ENCODE measurements around the gene ZFYVE27. TPM values are rescaled to one million over a fixed set of nuclear protein-coding genes. Genes with fewer than 3 reads are reported as not detected.

ZFYVE27 gene
- total and polyA plus RNA-seq, 5 experiments from 2014 or later, result 29.1 to 64.4 (median 37.9) TPM

DNA sequence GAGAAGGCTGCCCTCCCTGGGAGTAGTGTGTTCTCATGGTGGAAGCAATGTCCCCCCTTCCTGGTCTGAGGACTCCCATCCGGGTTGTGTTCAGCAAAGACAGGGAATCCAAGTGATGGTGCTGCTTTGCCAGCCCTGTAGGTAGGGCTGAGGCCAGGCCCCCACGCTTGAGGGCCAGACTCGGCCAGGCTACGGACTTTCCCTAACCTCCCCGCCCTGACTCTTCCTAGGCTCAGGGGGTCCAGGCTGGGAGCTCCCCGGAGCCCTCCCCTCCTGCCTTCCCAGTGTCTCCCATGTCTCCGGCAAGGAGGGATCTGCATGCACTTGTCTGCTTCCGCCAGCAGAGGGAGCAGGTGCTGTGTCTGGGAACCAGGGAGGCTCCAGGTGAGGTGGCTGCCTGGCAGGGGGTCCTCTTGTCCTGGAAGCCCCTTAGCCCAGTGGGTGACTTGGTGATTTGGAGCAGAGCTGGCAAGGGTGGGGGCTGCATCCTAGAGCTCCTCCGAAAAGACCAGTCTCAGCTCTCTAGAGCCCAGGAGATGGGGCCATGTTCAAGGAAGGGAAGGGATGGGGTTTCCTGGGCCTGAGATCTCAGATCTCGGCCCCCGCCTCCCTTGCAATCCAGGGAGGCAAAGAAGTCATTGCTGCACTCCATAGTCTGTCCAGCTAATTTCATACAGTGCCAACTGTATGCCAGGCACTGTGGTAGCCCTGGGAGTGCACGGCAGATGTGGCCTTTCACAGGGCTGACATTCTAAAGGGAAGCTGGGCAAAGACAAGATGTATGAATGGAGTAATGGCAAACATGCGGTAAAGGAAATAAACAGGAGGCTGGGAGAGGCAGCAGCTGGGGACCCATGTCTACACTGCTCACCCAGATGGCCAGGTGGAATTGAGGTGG is 55.1 kb downstream of the ZFYVE27 start:
- ATAC-seq (peak; percentile 56 to 80), DNase-seq (peak; percentile 44 to 83 (median 68))
- POLR2A ChIA-PET, result interaction anchor here (0.6 to 2.9 kb wide), 6 partner anchors 11 to 318 kb away, joined by 3 to 15 read pairs (median 6); partner anchors contain the start of genes GOLGA7B and SFRP5
- Mint-ChIP-seq H3K4me1 (peaks cover 26 to 62% (median 40%) of the 10 kb centered on the region in 4 donors), H3K27ac (peak overlapping the region in 7 of 10 donors; percentile 15 to 76 (median 65)), H3K27me3 (peaks cover 0 to 2% (median 0%) of the 10 kb centered on the region in 5 donors), H3K9me3 (no peaks in the 10 kb centered on the region), H3K36me3 (no peaks in the 10 kb centered on the region), H3K4me3 (peak overlapping the region in 3 of 10 donors; percentile 10 to 42 (median 22))

DNA sequence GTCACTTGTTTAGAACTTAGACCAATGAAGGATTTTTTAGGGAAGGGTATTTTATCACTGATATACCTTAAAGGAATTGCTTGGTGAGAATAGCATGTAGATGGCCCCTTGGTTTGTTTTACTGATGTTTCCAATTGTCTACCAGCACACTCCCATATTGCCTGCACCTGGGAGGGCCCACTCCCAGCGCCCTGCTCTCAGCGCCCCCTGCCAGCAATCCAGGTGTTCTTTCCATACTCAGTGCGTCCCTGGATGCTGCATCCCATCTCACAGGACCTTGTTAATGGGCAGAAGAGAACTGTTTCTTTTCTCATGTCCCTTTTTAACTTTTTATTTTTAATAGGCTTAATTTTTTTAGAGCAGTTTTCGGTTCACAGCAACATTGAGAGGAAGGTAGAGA is 59.0 kb downstream of the ZFYVE27 start:
- Mint-ChIP-seq H3K9me3 (peaks cover 0 to 26% (median 11%) of the 10 kb centered on the region in 9 donors), H3K4me1 (peaks cover 27 to 63% (median 46%) of the 10 kb centered on the region in 4 donors), H3K36me3 (peaks cover 0 to 11% (median 9%) of the 10 kb centered on the region in 3 donors), H3K27me3 (no peaks in the 10 kb centered on the region), H3K4me3 (peak overlapping the region in 2 of 10 donors; percentile 73 to 84), H3K27ac (peak overlapping the region in 6 of 10 donors; percentile 36 to 86 (median 78))
- DNase-seq, result no peak
- ATAC-seq, result no peak
- POLR2A ChIA-PET, result interaction anchor here (1.1 to 2.2 kb wide), 4 partner anchors 14 to 73 kb away, joined by 5 to 19 read pairs (median 8); partner anchors contain the start of gene GOLGA7B

DNA sequence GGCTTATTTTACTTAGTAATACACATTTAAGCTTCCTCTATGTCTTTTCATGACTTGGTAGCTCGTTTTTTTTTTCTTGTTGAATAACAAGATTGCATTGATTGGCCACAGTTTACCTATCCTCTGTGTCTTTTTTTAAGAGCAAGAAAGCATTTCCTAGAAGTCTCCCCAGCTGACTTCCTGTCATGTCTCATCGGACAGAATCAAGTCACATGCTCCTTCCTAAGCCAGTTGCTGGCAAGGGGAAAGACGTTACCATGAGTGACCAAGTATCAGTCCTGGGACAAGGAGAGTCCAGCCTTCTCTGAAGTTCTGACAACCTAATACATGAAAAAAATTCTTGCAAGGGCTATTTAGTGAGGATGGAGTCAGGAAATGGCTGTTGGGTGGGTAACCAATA is 59.7 kb downstream of the ZFYVE27 start:
- Mint-ChIP-seq H3K36me3 (peaks cover 0 to 11% (median 9%) of the 10 kb centered on the region in 3 donors), H3K4me1 (peaks cover 29 to 56% (median 45%) of the 10 kb centered on the region in 4 donors), H3K4me3 (peak overlapping the region; percentile 52 to 87 (median 74)), H3K9me3 (peaks cover 0 to 26% (median 11%) of the 10 kb centered on the region in 9 donors), H3K27me3 (no peaks in the 10 kb centered on the region), H3K27ac (peak overlapping the region; percentile 6 to 86 (median 69))
- POLR2A ChIA-PET, result interaction anchor here (0.9 to 2.2 kb wide), 7 partner anchors 10 to 73 kb away, joined by 3 to 19 read pairs (median 5); partner anchors contain the start of genes GOLGA7B and SFRP5
- peak in 4 of 10 donors; percentile 7 to 59 (median 39) for DNase-seq
- peak; percentile 77 to 88 for ATAC-seq

DNA sequence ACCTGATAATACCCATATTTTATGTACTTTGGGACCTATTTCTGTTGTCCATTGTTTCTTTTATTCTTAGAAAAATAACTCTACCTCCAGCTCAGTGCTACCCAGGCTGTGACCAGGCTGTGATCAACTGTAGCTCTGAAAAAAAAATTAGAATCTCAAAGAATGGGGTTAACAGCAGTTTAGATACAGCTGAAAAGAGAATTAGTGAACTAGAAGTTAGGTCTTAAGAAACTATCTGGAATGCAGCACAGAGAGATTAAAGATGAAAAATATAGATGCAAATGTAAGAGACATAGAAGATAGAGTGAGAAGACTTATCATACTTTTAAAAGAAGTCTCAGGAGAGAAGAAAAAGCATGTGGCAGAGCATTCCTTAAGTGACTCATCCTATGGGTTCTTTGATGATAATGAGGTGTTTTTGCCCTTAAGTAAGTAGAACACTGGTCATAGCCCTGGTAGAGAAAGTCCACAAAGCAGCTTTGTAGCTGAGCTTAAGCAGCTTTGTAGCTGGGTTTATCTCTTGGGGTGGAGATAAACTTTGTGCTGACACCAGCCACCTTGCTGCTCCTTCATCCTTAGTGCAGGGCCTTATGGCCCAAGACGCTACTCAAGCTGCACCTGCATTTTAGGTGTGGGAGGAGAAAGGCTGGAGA is 62.2 kb downstream of the ZFYVE27 start:
- peaks cover 20 to 37% (median 30%) of the 10 kb centered on the region in 4 donors for H3K4me1 Mint-ChIP-seq
- no peak for DNase-seq
- no peaks in the 10 kb centered on the region for H3K27me3 Mint-ChIP-seq
- H3K27ac Mint-ChIP-seq, result peak overlapping the region in 2 of 10 donors; percentile 20 to 86
- POLR2A ChIA-PET, result interaction anchor here (0.6 kb wide), 1 partner anchor 14 kb away, joined by 6 read pairs; no protein-coding TSS in a partner anchor
- H3K4me3 Mint-ChIP-seq, result no peak overlapping the region
- no peak for ATAC-seq
- peaks cover 0 to 26% (median 11%) of the 10 kb centered on the region in 9 donors for H3K9me3 Mint-ChIP-seq
- H3K36me3 Mint-ChIP-seq, result peaks cover 0 to 11% (median 9%) of the 10 kb centered on the region in 3 donors

DNA sequence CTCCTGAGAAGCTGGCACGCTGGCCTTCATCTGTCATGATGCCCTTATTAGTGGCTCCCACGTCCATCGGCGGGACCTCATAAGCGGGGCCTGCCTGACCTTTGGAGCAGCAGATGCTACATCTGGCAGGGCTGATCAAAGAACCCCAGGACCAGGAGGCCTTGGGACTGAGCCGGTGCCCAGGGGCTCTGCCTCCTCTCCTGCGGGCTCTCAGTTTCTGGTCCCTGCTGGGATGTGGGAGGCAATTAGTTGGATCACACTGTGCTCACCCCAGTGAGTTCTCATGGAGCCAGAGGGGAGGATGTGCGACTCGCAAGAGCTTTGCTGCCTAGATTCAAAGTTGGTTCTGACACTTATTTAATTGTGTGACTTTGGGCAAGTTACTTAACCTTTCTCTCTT is 63.5 kb downstream of the ZFYVE27 start:
- POLR2A ChIA-PET, result interaction anchor here (0.6 kb wide), 1 partner anchor 204 kb away, joined by 4 read pairs; no protein-coding TSS in a partner anchor
- Mint-ChIP-seq H3K9me3 (peaks cover 0 to 26% (median 11%) of the 10 kb centered on the region in 9 donors), H3K36me3 (peaks cover 0 to 11% (median 9%) of the 10 kb centered on the region in 3 donors), H3K4me3 (no peak overlapping the region), H3K27me3 (no peaks in the 10 kb centered on the region), H3K4me1 (peaks cover 17 to 29% (median 25%) of the 10 kb centered on the region in 4 donors), H3K27ac (peak overlapping the region in 1 of 10 donors; percentile 61)
- no peak for DNase-seq
- no peak for ATAC-seq

DNA sequence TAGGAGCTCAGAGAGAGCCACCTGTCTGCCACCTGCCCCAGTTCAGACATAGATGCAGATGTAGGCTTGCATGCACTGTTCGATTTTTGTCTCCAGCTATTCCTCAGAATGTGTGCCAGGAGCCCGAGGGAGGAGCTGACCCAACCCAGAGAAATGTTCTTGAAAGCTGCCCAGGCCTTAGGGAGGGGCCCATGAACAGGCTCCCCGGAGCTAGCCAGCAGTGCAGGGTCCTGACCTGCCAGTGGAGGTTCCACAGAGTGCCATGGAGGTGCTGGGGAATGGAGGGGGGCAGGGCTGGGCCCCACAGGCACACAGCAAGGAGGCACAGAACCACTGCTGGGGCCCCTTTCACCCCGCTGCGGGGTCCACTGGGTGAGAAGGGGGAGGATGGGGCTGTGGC is 64.5 kb downstream of the ZFYVE27 start:
- Mint-ChIP-seq H3K4me3 (no peak overlapping the region), H3K27me3 (no peaks in the 10 kb centered on the region), H3K9me3 (peaks cover 0 to 26% (median 11%) of the 10 kb centered on the region in 9 donors), H3K36me3 (peaks cover 0 to 11% (median 9%) of the 10 kb centered on the region in 3 donors), H3K4me1 (peaks cover 11 to 21% (median 17%) of the 10 kb centered on the region in 4 donors), H3K27ac (peak overlapping the region in 2 of 10 donors; percentile 52 to 61)
- ATAC-seq (no peak), DNase-seq (no peak)
- POLR2A ChIA-PET, result interaction anchor here (0.6 kb wide), 1 partner anchor 36 kb away, joined by 6 read pairs; no protein-coding TSS in a partner anchor

DNA sequence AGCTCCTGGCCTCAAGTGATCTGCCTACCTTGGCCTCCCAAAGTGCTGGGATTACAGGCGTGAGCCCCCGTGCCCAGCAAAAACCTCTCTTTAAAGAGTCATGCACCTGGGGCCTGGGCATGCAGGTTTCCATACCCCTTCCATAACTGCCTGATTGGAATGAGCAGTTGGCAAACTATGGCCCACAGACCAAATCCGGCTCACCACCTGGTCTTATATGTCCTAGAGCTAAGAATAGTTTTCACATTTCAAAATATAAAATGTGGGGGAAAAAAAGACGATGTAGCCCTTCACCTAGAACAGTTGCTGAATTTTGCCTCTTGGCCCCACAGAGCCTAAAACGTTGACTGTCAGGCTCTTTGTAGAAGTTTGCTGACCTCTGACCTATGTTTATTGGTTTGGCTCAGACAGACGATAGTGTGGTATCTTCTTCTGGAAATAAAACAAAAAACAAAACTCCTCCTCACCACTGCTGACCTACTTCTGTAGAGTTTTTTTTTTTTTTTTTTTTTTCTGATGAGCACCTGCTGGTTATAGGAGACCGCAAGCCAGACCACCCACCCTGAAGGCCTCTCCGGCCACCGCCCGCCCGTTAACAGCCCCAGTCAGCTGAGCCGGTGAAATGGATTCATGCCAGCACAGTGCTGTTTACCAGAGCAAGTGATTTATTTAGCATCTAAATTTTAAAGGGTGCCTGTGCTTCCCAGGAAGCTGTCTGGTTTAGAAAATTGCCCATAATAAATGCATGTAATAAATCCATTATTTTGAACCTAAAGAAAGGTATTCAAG is 68.4 kb downstream of the ZFYVE27 start:
- POLR2A ChIA-PET, result no interaction called here
- Mint-ChIP-seq H3K9me3 (peaks cover 0 to 1% (median 0%) of the 10 kb centered on the region in 9 donors), H3K27me3 (no peaks in the 10 kb centered on the region), H3K27ac (peak overlapping the region in 1 of 10 donors; percentile 52), H3K4me3 (no peak overlapping the region), H3K36me3 (no peaks in the 10 kb centered on the region), H3K4me1 (peaks cover 0 to 5% (median 0%) of the 10 kb centered on the region in 4 donors)
- DNase-seq (no peak), ATAC-seq (no peak)

DNA sequence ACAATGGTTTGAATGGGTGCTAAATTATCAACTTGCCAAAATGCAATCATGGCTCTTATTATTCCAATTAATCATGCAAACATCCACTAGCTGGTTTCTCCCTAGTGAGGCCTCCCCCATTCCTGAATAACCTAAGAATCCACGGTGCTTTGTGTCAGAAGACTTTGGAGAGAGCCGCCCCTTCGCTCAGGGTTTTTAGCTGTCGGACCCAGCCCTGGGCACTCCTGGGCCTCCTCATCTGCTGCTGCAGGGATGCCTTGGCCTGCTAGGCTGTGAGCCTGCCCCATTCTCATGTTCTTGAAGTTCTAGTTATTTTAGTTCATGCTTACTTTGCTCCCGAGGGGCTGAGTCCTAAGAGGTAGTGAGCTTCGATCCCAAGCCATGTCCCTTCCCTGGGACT is 69.0 kb downstream of the ZFYVE27 start:
- no peaks in the 10 kb centered on the region for H3K27me3 Mint-ChIP-seq
- H3K4me1 Mint-ChIP-seq, result peaks cover 0 to 6% (median 2%) of the 10 kb centered on the region in 4 donors
- H3K27ac Mint-ChIP-seq, result peak overlapping the region in 1 of 10 donors; percentile 56
- no peak overlapping the region for H3K4me3 Mint-ChIP-seq
- DNase-seq (no peak), ATAC-seq (no peak)
- no peaks in the 10 kb centered on the region for H3K9me3 Mint-ChIP-seq
- POLR2A ChIA-PET, result interaction anchor here (0.7 kb wide), 1 partner anchor 25 kb away, joined by 3 read pairs; no protein-coding TSS in a partner anchor
- H3K36me3 Mint-ChIP-seq, result no peaks in the 10 kb centered on the region

DNA sequence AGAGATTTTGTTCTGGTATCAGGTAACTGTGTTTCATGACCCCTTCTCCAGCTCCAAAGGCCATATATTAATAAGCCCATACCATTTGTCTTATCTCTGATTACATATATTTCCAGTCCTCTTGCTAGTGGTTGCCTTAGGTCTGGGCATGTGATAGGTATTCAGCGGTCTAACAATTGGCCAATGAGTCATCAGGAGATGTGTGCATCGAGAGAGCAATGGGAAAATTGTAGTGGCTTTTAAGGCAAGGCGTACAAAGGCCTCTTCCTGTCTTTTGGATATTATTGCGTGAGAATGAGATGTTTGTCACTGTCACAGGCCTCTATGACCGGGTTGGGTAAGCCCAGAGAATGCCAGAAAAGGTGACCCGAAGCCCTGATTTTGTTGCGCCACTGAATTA is 73.5 kb downstream of the ZFYVE27 start:
- no peak for DNase-seq

More for the DNA sequence above, 73.5 kb downstream of the ZFYVE27 start:
- Mint-ChIP-seq H3K4me1 (peaks cover 6 to 13% (median 10%) of the 10 kb centered on the region in 4 donors), H3K27ac (peak overlapping the region in 1 of 10 donors; percentile 33), H3K27me3 (no peaks in the 10 kb centered on the region), H3K4me3 (no peak overlapping the region), H3K36me3 (no peaks in the 10 kb centered on the region), H3K9me3 (no peaks in the 10 kb centered on the region)
- ATAC-seq, result no peak
- POLR2A ChIA-PET, result interaction anchor here (0.5 kb wide), 1 partner anchor 71 kb away, joined by 5 read pairs; no protein-coding TSS in a partner anchor

Measured in naive thymus-derived CD8-positive, alpha-beta T cell (primary cell).